ENCODE measurements around the gene STN1. TPM values are rescaled to one million over a fixed set of nuclear protein-coding genes. Genes with fewer than 3 reads are reported as not detected.

Gene STN1
- total RNA-seq, 2 experiments from 2014 or later, result 34.4 to 37.4 TPM

DNA sequence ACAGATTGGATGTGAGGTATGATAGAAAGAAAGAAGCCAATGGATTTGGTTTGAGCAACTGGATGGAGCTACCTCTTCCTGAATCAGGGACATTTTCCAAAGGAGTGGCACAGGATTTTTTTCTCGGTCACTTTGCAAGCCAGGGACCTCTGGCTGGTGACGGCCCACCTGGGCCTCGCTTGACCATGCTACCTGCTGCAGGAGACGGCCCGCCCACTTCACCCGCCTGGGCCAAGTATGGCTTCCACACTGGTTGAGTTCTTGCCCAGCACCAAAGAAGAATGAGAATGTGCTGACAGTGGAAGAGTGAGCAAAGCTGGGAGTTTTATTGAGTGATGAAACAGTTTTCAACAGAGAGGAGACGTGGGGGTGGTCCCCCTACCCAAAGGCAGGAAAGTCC, 38.2 kb downstream of the STN1 start:
- POLR2A ChIA-PET, result no interaction called here
- DNase-seq (no peak), ATAC-seq (no peak)
- H3K36me3 Mint-ChIP-seq (ENCODE audit: low read depth), result peaks cover 30% of the 10 kb centered on the region
- no peaks in the 10 kb centered on the region for H3K4me1 Mint-ChIP-seq
- no peaks in the 10 kb centered on the region for H3K9me3 Mint-ChIP-seq (ENCODE audit: low read depth)
- no peak overlapping the region for H3K4me3 Mint-ChIP-seq
- no peak overlapping the region for H3K27ac Mint-ChIP-seq
- CTCF ChIA-PET, result no interaction called here
- intact Hi-C loops (cut with DNase I, micrococcal nuclease), result no loop called here
- no peaks in the 10 kb centered on the region for H3K27me3 Mint-ChIP-seq

DNA sequence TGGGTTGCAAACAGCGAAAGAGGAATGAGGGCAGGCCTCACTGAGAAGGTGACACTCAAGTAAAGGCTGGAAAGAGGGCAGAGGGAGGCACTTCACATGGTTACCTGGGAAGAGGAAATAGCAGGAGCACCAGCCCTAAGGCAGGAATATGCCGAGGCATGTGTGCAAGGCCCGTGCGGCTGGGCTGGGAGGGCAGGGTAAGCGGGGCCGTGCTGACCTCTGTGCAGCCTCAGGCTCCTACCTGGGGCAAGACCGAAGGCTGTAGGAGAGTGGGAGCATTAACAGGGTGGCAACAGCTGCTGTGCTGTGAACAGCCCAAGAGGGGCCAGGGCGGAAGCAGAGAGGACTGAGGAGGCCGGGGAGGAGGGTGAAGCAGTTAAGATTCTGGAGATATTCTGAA, 38.6 kb downstream of the STN1 start:
- Mint-ChIP-seq H3K27me3 (no peaks in the 10 kb centered on the region), H3K4me3 (no peak overlapping the region), H3K27ac (no peak overlapping the region), H3K4me1 (no peaks in the 10 kb centered on the region), H3K36me3 (ENCODE audit: low read depth) (peaks cover 30% of the 10 kb centered on the region), H3K9me3 (ENCODE audit: low read depth) (no peaks in the 10 kb centered on the region)
- intact Hi-C loops (cut with DNase I, micrococcal nuclease), result no loop called here
- ChIA-PET POLR2A (no interaction called here), CTCF (no interaction called here)
- ATAC-seq (no peak), DNase-seq (no peak)

DNA sequence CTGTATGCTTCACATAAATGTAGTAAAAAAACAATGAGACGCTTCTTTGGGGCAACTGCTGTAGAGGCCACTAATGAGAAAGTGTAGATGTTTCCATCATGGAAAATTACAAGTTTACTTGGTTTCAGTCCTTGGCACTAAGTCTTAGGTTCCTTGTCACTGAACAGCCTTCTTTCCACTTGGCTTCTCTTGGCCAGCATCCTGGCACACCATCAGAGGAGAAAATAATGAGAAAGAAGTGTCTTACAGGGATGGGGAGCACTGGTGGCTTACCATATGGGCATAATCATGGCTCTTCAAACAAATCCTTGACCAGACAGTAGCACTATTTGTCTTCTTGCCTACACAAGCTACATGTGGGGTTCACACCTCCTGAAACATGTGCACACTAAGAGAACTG, 40.1 kb downstream of the STN1 start:
- H3K4me1 Mint-ChIP-seq, result no peaks in the 10 kb centered on the region
- ChIA-PET POLR2A (no interaction called here), CTCF (interaction anchor here (1.1 kb wide), 1 partner anchor 165 kb away, joined by 3 read pairs; no protein-coding TSS in a partner anchor)
- no peak overlapping the region for H3K27ac Mint-ChIP-seq
- H3K9me3 Mint-ChIP-seq (ENCODE audit: low read depth), result no peaks in the 10 kb centered on the region
- ATAC-seq, result no peak
- no peak for DNase-seq
- H3K27me3 Mint-ChIP-seq, result no peaks in the 10 kb centered on the region
- intact Hi-C loops (cut with DNase I, micrococcal nuclease), result no loop called here
- no peak overlapping the region for H3K4me3 Mint-ChIP-seq
- peaks cover 26% of the 10 kb centered on the region for H3K36me3 Mint-ChIP-seq (ENCODE audit: low read depth)

DNA sequence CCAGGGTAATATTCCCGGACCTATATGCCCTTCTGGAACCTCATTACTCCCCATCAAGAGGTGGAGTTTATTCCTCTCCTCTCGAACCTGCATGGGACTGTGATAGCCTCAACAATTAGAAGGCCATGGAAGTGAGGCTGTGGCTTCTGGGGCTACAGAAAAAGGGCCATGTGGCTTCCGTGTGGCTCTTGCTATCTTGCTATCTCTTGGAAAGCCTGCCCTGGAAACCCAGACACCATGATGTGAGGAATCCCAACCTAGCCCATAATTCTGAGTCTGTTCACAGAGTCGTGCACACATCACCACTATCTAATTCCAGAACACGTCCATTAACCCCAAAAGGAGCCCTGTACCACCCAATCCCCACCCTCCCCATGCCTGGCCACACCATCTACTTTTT, 41.8 kb downstream of the STN1 start:
- peaks cover 16% of the 10 kb centered on the region for H3K36me3 Mint-ChIP-seq (ENCODE audit: low read depth)
- ATAC-seq (no peak), DNase-seq (no peak)
- CTCF ChIA-PET, result interaction anchor here (0.6 to 4.4 kb wide), 4 partner anchors 10 to 271 kb away, joined by 3 to 27 read pairs (median 8); no protein-coding TSS in a partner anchor
- no peak overlapping the region for H3K27ac Mint-ChIP-seq
- no peaks in the 10 kb centered on the region for H3K4me1 Mint-ChIP-seq
- POLR2A ChIA-PET, result no interaction called here
- no peak overlapping the region for H3K4me3 Mint-ChIP-seq
- intact Hi-C loops (cut with DNase I, micrococcal nuclease), result no loop called here
- no peaks in the 10 kb centered on the region for H3K9me3 Mint-ChIP-seq (ENCODE audit: low read depth)
- no peaks in the 10 kb centered on the region for H3K27me3 Mint-ChIP-seq

DNA sequence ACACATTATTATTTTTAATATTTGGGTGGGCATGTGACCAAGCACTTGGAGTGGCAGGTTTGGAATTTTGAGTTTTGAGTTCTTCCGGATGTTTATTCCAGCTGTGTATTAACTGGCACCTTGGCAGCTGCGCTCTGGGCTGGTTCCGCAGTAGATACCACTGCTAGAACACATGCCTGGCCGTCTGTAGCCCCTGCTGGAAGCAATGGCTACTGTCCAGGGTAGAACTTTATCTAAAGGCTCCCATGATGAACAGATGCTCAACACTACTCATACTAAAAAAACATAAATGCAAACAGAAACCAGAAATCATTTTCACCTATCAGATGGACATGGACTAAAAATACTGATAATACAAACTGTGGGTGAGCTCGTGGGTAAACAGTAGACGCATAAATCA, 43.3 kb downstream of the STN1 start:
- ATAC-seq (no peak), DNase-seq (no peak)
- ChIA-PET POLR2A (no interaction called here), CTCF (interaction anchor here (0.5 to 4.4 kb wide), 3 partner anchors 11 to 165 kb away, joined by 4 to 27 read pairs (median 13); no protein-coding TSS in a partner anchor)
- Mint-ChIP-seq H3K27me3 (no peaks in the 10 kb centered on the region), H3K27ac (no peak overlapping the region), H3K4me1 (no peaks in the 10 kb centered on the region), H3K4me3 (no peak overlapping the region), H3K36me3 (ENCODE audit: low read depth) (peaks cover 12% of the 10 kb centered on the region), H3K9me3 (ENCODE audit: low read depth) (no peaks in the 10 kb centered on the region)
- intact Hi-C loops (cut with DNase I, micrococcal nuclease), result no loop called here

DNA sequence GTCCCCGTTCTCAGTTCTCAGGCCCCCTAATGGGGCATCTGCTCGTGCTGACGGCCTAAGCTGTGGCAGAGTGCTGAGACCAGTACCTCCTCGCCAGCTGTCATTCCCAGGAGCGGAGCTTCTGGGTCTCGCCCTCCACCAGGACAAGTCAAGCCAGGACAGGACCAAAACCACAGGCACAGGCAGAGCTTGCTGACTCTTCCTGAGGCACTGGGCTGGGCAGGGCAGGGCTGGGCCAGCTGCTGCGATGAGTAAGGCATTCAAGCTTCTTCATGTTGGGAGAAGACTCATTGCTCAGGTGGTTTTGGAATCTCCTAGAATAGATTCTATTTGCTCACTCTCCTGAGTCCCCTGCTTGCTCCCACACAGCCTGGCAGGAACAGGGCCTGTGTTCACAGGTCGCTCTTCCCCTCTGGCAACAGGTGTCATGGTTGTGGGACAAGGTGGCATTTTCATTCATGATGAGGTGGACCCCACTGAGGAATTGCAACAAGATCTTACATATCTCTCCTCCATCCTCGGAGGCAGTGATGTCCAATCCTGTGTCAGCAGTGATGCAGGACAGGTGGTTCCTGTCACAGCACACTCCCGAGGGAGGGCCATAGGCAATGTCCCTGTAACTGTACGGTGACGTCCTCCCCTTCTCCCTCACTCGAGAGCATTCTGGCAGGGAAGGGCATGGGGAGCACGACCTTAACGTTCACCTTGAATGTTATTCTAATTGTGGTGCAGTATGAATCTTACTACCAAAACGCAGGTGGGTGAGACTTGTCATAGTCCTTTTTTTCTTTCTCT, 45.6 kb downstream of the STN1 start:
- intact Hi-C loops (cut with DNase I, micrococcal nuclease), result no loop called here
- ATAC-seq, result no peak
- Mint-ChIP-seq H3K27me3 (no peaks in the 10 kb centered on the region), H3K27ac (no peak overlapping the region), H3K36me3 (ENCODE audit: low read depth) (no peaks in the 10 kb centered on the region), H3K4me3 (no peak overlapping the region), H3K4me1 (no peaks in the 10 kb centered on the region), H3K9me3 (ENCODE audit: low read depth) (no peaks in the 10 kb centered on the region)
- POLR2A ChIA-PET, result no interaction called here
- DNase-seq, result no peak
- CTCF ChIA-PET, result interaction anchor here (4.4 kb wide), 1 partner anchor 14 kb away, joined by 27 read pairs; no protein-coding TSS in a partner anchor

DNA sequence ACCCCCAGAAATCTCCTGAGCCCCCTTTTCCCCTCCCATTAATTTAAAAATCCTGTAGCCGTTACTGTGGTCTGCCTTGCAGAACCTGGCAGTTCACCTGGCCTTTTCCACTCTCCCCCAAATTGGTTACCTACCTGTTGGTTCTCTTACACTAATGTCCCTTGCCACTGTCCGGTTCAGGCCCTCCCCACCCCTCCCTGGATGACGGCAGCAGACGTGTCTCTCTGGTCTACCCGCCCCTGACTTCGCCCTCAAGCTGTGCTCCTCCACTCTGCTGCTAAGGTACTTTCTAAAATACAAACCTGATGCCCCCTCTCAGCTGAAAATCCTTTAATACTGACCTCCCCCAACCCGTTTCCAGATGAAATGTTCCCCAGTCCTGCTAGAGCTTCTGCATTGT, 47.0 kb downstream of the STN1 start:
- POLR2A ChIA-PET, result no interaction called here
- no peaks in the 10 kb centered on the region for H3K4me1 Mint-ChIP-seq
- ATAC-seq (no peak), DNase-seq (no peak)
- H3K9me3 Mint-ChIP-seq (ENCODE audit: low read depth), result no peaks in the 10 kb centered on the region
- H3K27ac Mint-ChIP-seq, result no peak overlapping the region
- H3K4me3 Mint-ChIP-seq, result no peak overlapping the region
- intact Hi-C loops (cut with DNase I, micrococcal nuclease), result no loop called here
- H3K27me3 Mint-ChIP-seq, result no peaks in the 10 kb centered on the region
- H3K36me3 Mint-ChIP-seq (ENCODE audit: low read depth), result no peaks in the 10 kb centered on the region
- CTCF ChIA-PET, result interaction anchor here (0.6 kb wide), 1 partner anchor 24 kb away, joined by 3 read pairs; no protein-coding TSS in a partner anchor

DNA sequence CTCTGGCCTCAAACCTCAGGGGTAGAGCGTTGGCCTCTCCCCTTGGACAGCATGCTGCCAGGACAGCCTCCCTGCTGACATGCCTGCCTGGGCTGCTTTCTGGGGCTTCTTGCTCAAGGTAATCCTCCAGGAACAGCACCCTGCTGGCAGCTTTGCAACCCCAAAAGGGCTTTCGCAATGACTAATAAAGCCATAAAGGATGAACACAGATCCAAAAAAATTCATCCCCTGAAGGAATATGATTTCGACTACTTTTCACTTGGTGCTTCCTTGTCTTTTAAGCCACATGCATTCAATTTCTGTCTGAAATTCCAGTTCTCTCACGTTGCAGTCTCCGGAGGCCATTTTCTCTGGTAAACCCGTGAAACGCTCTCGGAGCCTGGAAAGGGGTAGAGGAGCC, 47.5 kb downstream of the STN1 start:
- intact Hi-C loops (cut with DNase I, micrococcal nuclease), result no loop called here
- POLR2A ChIA-PET, result no interaction called here
- DNase-seq, result no peak
- no peak for ATAC-seq
- no peaks in the 10 kb centered on the region for H3K4me1 Mint-ChIP-seq
- no peak overlapping the region for H3K27ac Mint-ChIP-seq
- no peaks in the 10 kb centered on the region for H3K27me3 Mint-ChIP-seq
- H3K36me3 Mint-ChIP-seq (ENCODE audit: low read depth), result peaks cover 1% of the 10 kb centered on the region
- CTCF ChIA-PET, result interaction anchor here (1.4 kb wide), 2 partner anchors 37 to 158 kb away, joined by 3 to 6 read pairs; no protein-coding TSS in a partner anchor
- no peak overlapping the region for H3K4me3 Mint-ChIP-seq
- H3K9me3 Mint-ChIP-seq (ENCODE audit: low read depth), result peaks cover under 1% of the 10 kb centered on the region

DNA sequence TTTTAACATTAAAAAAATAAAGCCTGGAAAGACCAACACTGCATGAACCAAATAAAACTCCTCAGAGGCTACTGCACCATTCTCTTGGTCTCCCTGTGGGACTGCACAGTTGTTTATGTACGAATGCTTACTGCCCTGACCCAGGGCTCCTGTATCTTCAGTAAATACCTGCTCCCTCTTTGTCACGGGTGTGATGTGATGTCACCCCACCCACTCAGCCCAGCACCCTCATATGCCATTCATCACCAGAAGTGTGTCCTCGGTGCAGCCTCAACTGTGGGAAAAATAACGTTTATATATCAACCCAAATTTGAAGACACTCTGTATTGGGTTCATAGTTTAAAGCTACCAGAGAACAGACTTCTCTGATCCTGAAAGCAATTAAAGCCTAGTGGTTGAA, 48.6 kb downstream of the STN1 start:
- no peaks in the 10 kb centered on the region for H3K27me3 Mint-ChIP-seq
- CTCF ChIA-PET, result interaction anchor here (0.6 to 1.4 kb wide), 4 partner anchors 12 to 161 kb away, joined by 3 to 6 read pairs (median 3); no protein-coding TSS in a partner anchor
- no peak overlapping the region for H3K4me3 Mint-ChIP-seq
- no peak overlapping the region for H3K27ac Mint-ChIP-seq
- peaks cover 6% of the 10 kb centered on the region for H3K9me3 Mint-ChIP-seq (ENCODE audit: low read depth)
- POLR2A ChIA-PET, result no interaction called here
- no peak for ATAC-seq
- peak; percentile 28 for DNase-seq
- intact Hi-C loops (cut with DNase I, micrococcal nuclease), result no loop called here
- H3K36me3 Mint-ChIP-seq (ENCODE audit: low read depth), result peaks cover 1% of the 10 kb centered on the region
- no peaks in the 10 kb centered on the region for H3K4me1 Mint-ChIP-seq

DNA sequence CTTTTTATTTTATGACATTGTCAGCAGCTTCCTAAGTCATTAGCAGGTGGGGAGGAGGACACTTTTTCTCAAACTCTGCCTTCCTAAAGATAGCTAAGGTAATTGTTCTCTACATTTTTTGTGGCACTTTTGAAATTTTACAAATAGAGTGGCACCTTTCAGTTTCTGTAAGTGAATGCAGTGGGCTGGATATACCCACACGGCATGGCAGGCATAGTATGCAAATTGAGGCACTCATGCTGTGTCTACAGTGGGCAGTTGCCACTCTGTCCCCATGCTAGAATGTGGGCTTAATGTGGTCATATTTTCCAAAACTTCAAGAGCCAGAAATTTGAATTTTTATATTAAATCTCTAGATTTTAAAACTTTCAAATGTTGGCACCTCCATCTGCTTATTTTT, 49.8 kb downstream of the STN1 start:
- Mint-ChIP-seq H3K36me3 (ENCODE audit: low read depth) (peaks cover 7% of the 10 kb centered on the region), H3K4me3 (no peak overlapping the region), H3K4me1 (no peaks in the 10 kb centered on the region), H3K9me3 (ENCODE audit: low read depth) (peaks cover 11% of the 10 kb centered on the region), H3K27me3 (no peaks in the 10 kb centered on the region), H3K27ac (no peak overlapping the region)
- intact Hi-C loops (cut with DNase I, micrococcal nuclease), result no loop called here
- ATAC-seq (no peak), DNase-seq (no peak)
- ChIA-PET POLR2A (no interaction called here), CTCF (interaction anchor here (0.7 to 1.2 kb wide), 2 partner anchors 155 to 162 kb away, joined by 3 read pairs; no protein-coding TSS in a partner anchor)

DNA sequence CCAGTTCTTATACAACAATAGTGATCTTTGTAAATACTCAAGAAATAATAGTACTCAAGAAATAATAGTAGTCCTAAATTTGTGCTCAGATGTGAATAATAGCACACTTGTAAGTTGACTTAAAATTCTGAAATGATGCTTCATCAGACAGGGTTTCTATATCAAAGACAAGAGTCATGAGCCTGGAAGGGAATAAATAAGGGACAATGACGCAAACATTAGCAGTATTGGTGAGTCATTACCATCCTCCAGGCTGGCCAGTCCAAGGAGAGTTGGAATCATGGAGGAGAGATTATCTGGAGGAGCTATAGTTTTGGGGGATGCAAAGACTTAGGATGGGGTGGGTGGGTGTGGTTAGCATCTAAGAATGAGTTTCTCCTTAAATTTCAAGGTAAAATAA, 56.5 kb downstream of the STN1 start:
- H3K4me3 Mint-ChIP-seq, result no peak overlapping the region
- H3K27ac Mint-ChIP-seq, result no peak overlapping the region
- ChIA-PET CTCF (interaction anchor here (0.7 to 3.2 kb wide), 5 partner anchors 18 to 149 kb away, joined by 3 to 33 read pairs (median 3); no protein-coding TSS in a partner anchor), POLR2A (no interaction called here)
- H3K4me1 Mint-ChIP-seq, result no peaks in the 10 kb centered on the region
- intact Hi-C loops (cut with DNase I, micrococcal nuclease), result no loop called here
- ATAC-seq (no peak), DNase-seq (no peak)
- H3K9me3 Mint-ChIP-seq (ENCODE audit: low read depth), result peaks cover 11% of the 10 kb centered on the region
- peaks cover 7% of the 10 kb centered on the region for H3K27me3 Mint-ChIP-seq
- peaks cover 7% of the 10 kb centered on the region for H3K36me3 Mint-ChIP-seq (ENCODE audit: low read depth)
